Mesendoderm (in vitro differentiated cells): ENCODE results near the gene RPUSD4.

Source experiments
- DNase-seq: peaks from one replicate; pipeline ENCODE4 v3.0.0; 2013
- H2AK5ac ChIP-seq: 2 replicates; pipeline ENCODE4 v1.6.1; 2013; ENCODE audit warnings: low read length, inconsistent platforms
- H2BK120ac ChIP-seq: 2 replicates; pipeline ENCODE4 v1.6.1; 2013; ENCODE audit warnings: low read depth, mild to moderate bottlenecking, low read length, moderate library complexity, mixed read lengths
- H2BK15ac ChIP-seq: replicated peaks from 2 replicates; pipeline ENCODE4 v1.6.1; 2013; ENCODE audit warnings: low read depth, mild to moderate bottlenecking, moderate library complexity
- H2BK5ac ChIP-seq: 2 replicates; pipeline ENCODE4 v1.6.1; 2013; ENCODE audit warnings: low read length, inconsistent platforms
- H3K18ac ChIP-seq: 2 replicates; pipeline ENCODE4 v1.6.1; 2013; ENCODE audit warnings: mild to moderate bottlenecking, low read length, mixed read lengths
- H3K23ac ChIP-seq: one replicate; pipeline ENCODE4 v1.6.1; 2013; ENCODE audit warnings: low read length
- H3K27ac ChIP-seq: 2 replicates; pipeline ENCODE4 v1.5.1; 2013; ENCODE audit warnings: low read depth, mild to moderate bottlenecking, inconsistent platforms, low read length, moderate library complexity
- H3K27me3 ChIP-seq: 2 replicates; pipeline ENCODE4 v1.6.1; 2013; ENCODE audit warnings: low read length, control low read depth, mild to moderate bottlenecking, inconsistent platforms; ENCODE audit not compliant: insufficient read depth, poor library complexity
- H3K36me3 ChIP-seq: 2 replicates; pipeline ENCODE4 v1.6.1; 2013; ENCODE audit warnings: low read length, inconsistent platforms; ENCODE audit not compliant: control insufficient read depth, insufficient read depth
- H3K4ac ChIP-seq: one replicate; pipeline ENCODE4 v1.6.1; 2013; ENCODE audit warnings: low read depth, mild to moderate bottlenecking, low read length, moderate library complexity
- H3K4me1 ChIP-seq: 2 replicates; pipeline ENCODE4 v1.6.1; 2013; ENCODE audit warnings: low read depth, low read length, inconsistent platforms; ENCODE audit not compliant: control insufficient read depth
- H3K4me2 ChIP-seq: 2 replicates; pipeline ENCODE4 v1.6.1; 2013; ENCODE audit warnings: low read length
- H3K4me3 ChIP-seq: 2 replicates; pipeline ENCODE4 v1.5.1; 2013; ENCODE audit warnings: mild to moderate bottlenecking, low read length
- H3K56ac ChIP-seq: one replicate; pipeline ENCODE4 v1.6.1; 2013; ENCODE audit warnings: low read length
- H3K79me1 ChIP-seq: 2 replicates; pipeline ENCODE4 v1.6.1; 2013; ENCODE audit warnings: low read length, inconsistent platforms
- H3K79me2 ChIP-seq: 2 replicates; pipeline ENCODE4 v1.6.1; 2013; ENCODE audit warnings: mild to moderate bottlenecking, low read length; ENCODE audit not compliant: control insufficient read depth, insufficient read depth
- H3K9ac ChIP-seq: 2 replicates; pipeline ENCODE4 v1.6.1; 2013; ENCODE audit warnings: low read length, inconsistent platforms
- H4K5ac ChIP-seq: one replicate; pipeline ENCODE4 v1.6.1; 2013; ENCODE audit warnings: low read length
- H4K8ac ChIP-seq: one replicate; pipeline ENCODE4 v1.6.1; 2013; ENCODE audit warnings: low read depth, mild to moderate bottlenecking, control low read depth, low read length, moderate library complexity
- WGBS: extraction: QIAGEN DNeasy Blood & Tissue Kit; methylation state at CpG from one replicate; pipeline ENCODE4 v1.1.7; 2013; ENCODE audit warnings: low lambda C conversion rate, missing lambda C conversion rate; ENCODE audit not compliant: insufficient coverage; ENCODE audit errors: extremely low coverage; 5-methylcytosine and 5-hydroxymethylcytosine counted together

RPUSD4 gene

DNA sequence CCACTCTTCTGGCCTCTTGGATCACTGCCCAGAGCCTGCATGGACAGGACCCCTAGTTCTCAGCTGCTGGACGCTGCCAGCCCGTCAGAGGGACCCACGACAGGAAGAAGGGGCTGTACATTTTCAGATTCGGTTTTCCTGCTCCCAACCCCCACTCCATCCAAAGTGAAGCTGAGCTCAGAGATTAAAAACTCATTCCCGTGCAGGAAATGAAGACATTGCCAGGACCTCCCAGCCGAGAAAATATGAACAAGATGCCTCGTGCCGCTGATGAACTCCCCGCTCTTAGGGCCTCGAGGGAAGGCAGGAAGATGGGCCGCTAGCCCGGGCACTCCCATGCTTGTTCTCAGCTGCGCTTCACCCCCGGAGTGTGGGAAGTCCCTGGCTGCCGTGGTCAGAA lies 36.1 kb downstream of the RPUSD4 start:
- Histone ChIP-seq H3K18ac (no peak overlapping the region), H3K4me2 (no peak overlapping the region), H2AK5ac (no peak overlapping the region), H3K36me3 (no peaks in the 10 kb centered on the region), H3K23ac (no peak overlapping the region), H3K4me1 (no peaks in the 10 kb centered on the region), H4K5ac (no peak overlapping the region), H3K9ac (no peak overlapping the region), H2BK120ac (no peak overlapping the region), H2BK15ac (no peak overlapping the region), H3K79me1 (no peaks in the 10 kb centered on the region), H3K4ac (no peak overlapping the region), H3K27me3 (no peaks in the 10 kb centered on the region), H3K4me3 (no peak overlapping the region), H2BK5ac (no peak overlapping the region), H3K56ac (no peak overlapping the region), H3K79me2 (no peaks in the 10 kb centered on the region), H3K27ac (no peak overlapping the region), H4K8ac (no peak overlapping the region)
- no peak for DNase-seq
- no CpG with 5 or more reads among the region's 15 CpGs for WGBS

DNA sequence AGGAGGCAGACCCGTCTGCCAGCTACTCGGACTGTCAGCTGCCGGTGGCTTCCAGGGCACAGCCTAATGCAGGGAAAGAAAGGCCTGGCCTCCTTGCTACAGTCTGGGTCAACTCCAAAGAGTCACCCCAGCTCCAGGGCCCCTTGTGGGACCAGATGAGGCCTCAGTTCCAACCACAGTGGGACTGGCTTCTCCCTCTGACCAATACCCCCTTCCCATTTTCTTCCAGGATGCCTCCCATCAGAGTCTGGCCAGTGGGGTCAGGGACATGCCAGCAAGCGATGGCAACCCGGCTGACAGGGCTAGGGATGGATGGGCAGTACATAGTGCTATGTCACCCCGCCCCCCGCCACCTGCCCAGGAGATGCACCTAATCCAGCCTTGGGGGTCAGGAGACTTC lies 36.6 kb downstream of the RPUSD4 start:
- no peak overlapping the region for H2BK15ac ChIP-seq
- no peak overlapping the region for H2BK5ac ChIP-seq
- WGBS: no CpG with 5 or more reads among the region's 7 CpGs
- no peak for DNase-seq
- H3K56ac ChIP-seq: no peak overlapping the region
- no peak overlapping the region for H4K5ac ChIP-seq
- H3K4me2 ChIP-seq: no peak overlapping the region
- no peak overlapping the region for H3K4me3 ChIP-seq
- H3K79me1 ChIP-seq: no peaks in the 10 kb centered on the region
- no peak overlapping the region for H3K18ac ChIP-seq
- H3K4me1 ChIP-seq: no peaks in the 10 kb centered on the region
- H2AK5ac ChIP-seq: no peak overlapping the region
- no peak overlapping the region for H3K27ac ChIP-seq
- no peaks in the 10 kb centered on the region for H3K36me3 ChIP-seq
- H2BK120ac ChIP-seq: no peak overlapping the region
- H3K4ac ChIP-seq: no peak overlapping the region
- H3K27me3 ChIP-seq: no peaks in the 10 kb centered on the region
- no peak overlapping the region for H4K8ac ChIP-seq
- no peak overlapping the region for H3K23ac ChIP-seq
- H3K9ac ChIP-seq: no peak overlapping the region
- no peaks in the 10 kb centered on the region for H3K79me2 ChIP-seq

DNA sequence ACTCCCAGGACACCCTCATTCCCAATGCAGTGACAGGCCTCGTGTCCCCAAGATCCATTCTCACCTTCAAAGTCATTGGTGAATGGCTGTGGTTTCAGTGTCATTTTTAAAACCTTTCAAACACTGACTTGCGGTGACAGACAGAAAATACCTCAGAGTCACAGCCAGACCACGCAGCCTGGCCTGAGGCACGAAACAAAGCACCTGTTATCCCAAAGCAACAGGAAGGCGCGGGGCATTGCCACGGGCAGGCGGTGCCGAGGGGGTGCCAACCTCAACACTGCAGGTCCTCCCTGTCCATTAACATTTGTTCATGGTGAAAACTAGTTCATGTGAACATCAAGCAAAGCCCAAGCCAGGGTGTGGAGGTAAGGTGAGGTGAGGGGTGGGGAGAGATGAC lies 38.2 kb downstream of the RPUSD4 start:
- no CpG with 5 or more reads among the region's 9 CpGs for whole genome bisulfite sequencing
- no peak overlapping the region for H3K27ac ChIP-seq

DNA sequence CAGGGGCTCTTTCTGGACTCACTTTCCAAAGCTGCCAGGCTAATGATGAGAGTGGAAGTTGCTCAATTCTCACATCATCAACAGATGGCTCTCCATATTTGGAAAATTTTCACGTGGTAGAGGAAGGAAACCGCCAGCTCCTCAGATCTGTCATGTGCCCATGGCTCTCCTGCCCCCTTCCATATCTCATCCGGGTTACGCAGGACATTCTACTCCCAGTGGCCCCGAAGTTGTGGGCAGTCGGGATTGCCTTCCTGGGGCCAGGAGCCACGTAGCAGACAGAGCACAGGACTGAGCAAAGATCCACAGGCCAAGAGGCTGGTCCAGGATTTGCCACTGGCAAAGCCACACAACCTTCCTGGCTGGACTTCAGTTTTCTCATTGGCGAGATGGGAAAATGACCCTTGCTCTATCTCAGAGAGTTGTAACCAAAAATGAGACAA lies 38.8 kb downstream of the RPUSD4 start:
- Histone ChIP-seq H2BK15ac (no peak overlapping the region), H3K27ac (no peak overlapping the region), H3K4me2 (no peak overlapping the region)

More for the DNA sequence above, 38.2 kb downstream of the RPUSD4 start:
- H2BK15ac ChIP-seq: no peak overlapping the region
- H2AK5ac ChIP-seq: no peak overlapping the region
- H4K8ac ChIP-seq: no peak overlapping the region
- no peak overlapping the region for H3K56ac ChIP-seq
- H3K4me3 ChIP-seq: no peak overlapping the region
- no peak overlapping the region for H2BK5ac ChIP-seq
- H3K27me3 ChIP-seq: no peaks in the 10 kb centered on the region
- no peak overlapping the region for H3K4me2 ChIP-seq
- H3K36me3 ChIP-seq: no peaks in the 10 kb centered on the region
- no peaks in the 10 kb centered on the region for H3K4me1 ChIP-seq
- H3K79me1 ChIP-seq: no peaks in the 10 kb centered on the region
- no peak overlapping the region for H3K9ac ChIP-seq
- DNase-seq: no peak
- H3K4ac ChIP-seq: no peak overlapping the region
- H3K79me2 ChIP-seq: no peaks in the 10 kb centered on the region
- no peak overlapping the region for H2BK120ac ChIP-seq
- H3K18ac ChIP-seq: no peak overlapping the region
- H4K5ac ChIP-seq: no peak overlapping the region
- no peak overlapping the region for H3K23ac ChIP-seq

GRCh38 chr11:126169291-126169690 lies 42.2 kb downstream of the RPUSD4 start:
- DNase-seq: no peak
- H3K18ac ChIP-seq: no peak overlapping the region
- no peak overlapping the region for H3K4ac ChIP-seq
- H3K79me1 ChIP-seq: no peaks in the 10 kb centered on the region
- no peak overlapping the region for H4K5ac ChIP-seq
- H3K23ac ChIP-seq: no peak overlapping the region
- no peaks in the 10 kb centered on the region for H3K36me3 ChIP-seq
- no peak overlapping the region for H4K8ac ChIP-seq
- no peak overlapping the region for H3K56ac ChIP-seq
- no peak overlapping the region for H3K4me3 ChIP-seq
- no peaks in the 10 kb centered on the region for H3K4me1 ChIP-seq
- H3K79me2 ChIP-seq: no peaks in the 10 kb centered on the region
- H3K9ac ChIP-seq: no peak overlapping the region
- no peak overlapping the region for H2BK5ac ChIP-seq
- H3K27me3 ChIP-seq: no peaks in the 10 kb centered on the region
- no peak overlapping the region for H3K4me2 ChIP-seq
- no peak overlapping the region for H2BK120ac ChIP-seq
- no CpG with 5 or more reads among the region's 3 CpGs for WGBS
- no peak overlapping the region for H3K27ac ChIP-seq
- H2AK5ac ChIP-seq: no peak overlapping the region
- H2BK15ac ChIP-seq: no peak overlapping the region

More for the DNA sequence above, 38.8 kb downstream of the RPUSD4 start:
- H4K5ac ChIP-seq: no peak overlapping the region
- H3K27me3 ChIP-seq: no peaks in the 10 kb centered on the region
- no peak overlapping the region for H4K8ac ChIP-seq
- no peak overlapping the region for H3K4me3 ChIP-seq
- no peak for DNase-seq
- no peak overlapping the region for H2AK5ac ChIP-seq
- H2BK5ac ChIP-seq: no peak overlapping the region
- H3K79me2 ChIP-seq: no peaks in the 10 kb centered on the region
- no peak overlapping the region for H3K23ac ChIP-seq
- no peak overlapping the region for H2BK120ac ChIP-seq
- no peaks in the 10 kb centered on the region for H3K79me1 ChIP-seq
- no peak overlapping the region for H3K56ac ChIP-seq
- no peak overlapping the region for H3K18ac ChIP-seq
- no peaks in the 10 kb centered on the region for H3K4me1 ChIP-seq
- no peaks in the 10 kb centered on the region for H3K36me3 ChIP-seq
- H3K9ac ChIP-seq: no peak overlapping the region
- no peak overlapping the region for H3K4ac ChIP-seq
- WGBS: no CpG with 5 or more reads among the region's 8 CpGs

DNA sequence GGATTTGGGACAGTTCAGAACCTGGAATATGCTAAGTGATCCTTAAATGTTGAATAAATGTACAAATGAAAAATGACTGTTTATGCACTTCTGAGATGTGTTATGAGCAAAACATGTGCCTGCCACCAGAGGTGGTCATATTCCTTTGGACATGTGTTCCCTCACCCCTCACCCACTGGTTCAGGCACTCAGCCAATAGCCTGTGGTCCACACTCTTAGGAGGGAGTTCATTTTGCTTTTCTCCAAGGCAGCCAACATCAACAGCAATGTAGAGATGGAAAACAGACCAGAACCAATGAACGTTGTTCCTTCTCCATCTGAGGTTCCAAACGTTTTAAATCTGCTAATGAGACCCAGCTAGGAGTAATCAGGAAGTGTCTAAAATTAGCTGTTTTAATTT lies 44.0 kb downstream of the RPUSD4 start:
- no peaks in the 10 kb centered on the region for H3K27me3 ChIP-seq
- no peak overlapping the region for H2AK5ac ChIP-seq
- H4K8ac ChIP-seq: no peak overlapping the region
- no peak overlapping the region for H2BK120ac ChIP-seq
- H2BK5ac ChIP-seq: no peak overlapping the region
- no peak overlapping the region for H3K18ac ChIP-seq
- H3K4me2 ChIP-seq: no peak overlapping the region
- no peak for DNase-seq
- no peaks in the 10 kb centered on the region for H3K36me3 ChIP-seq
- no peak overlapping the region for H3K4ac ChIP-seq
- H3K4me3 ChIP-seq: no peak overlapping the region
- H4K5ac ChIP-seq: no peak overlapping the region
- no peaks in the 10 kb centered on the region for H3K4me1 ChIP-seq
- H3K9ac ChIP-seq: no peak overlapping the region
- no peak overlapping the region for H3K56ac ChIP-seq
- WGBS: no CpG with 5 or more reads among the region's 2 CpGs
- no peak overlapping the region for H2BK15ac ChIP-seq
- no peaks in the 10 kb centered on the region for H3K79me1 ChIP-seq
- H3K27ac ChIP-seq: no peak overlapping the region
- no peaks in the 10 kb centered on the region for H3K79me2 ChIP-seq
- no peak overlapping the region for H3K23ac ChIP-seq
